Neural cell (in vitro differentiated cells): ENCODE results near the gene RAD51B. TPM values are rescaled to one million over a fixed set of nuclear protein-coding genes. Genes with fewer than 3 reads are reported as not detected.

Source experiments
- H2AFZ ChIP-seq: fragments of 200-600, 300-800 bp; sonication (generic), shearing (Covaris generic); 2 replicates; pipeline ENCODE4 v1.6.0; 2014; ENCODE audit warnings: low read depth, mild to moderate bottlenecking, antibody characterized with exemption, low read length, moderate library complexity
- H3F3A ChIP-seq: fragments of 200-600 bp; shearing (Covaris generic); 2 replicates; pipeline ENCODE4 v1.6.1; 2016; ENCODE audit warnings: mild to moderate bottlenecking, moderate library complexity, mixed read lengths, antibody characterized with exemption, low read length; ENCODE audit not compliant: insufficient read depth, poor library complexity, severe bottlenecking
- H3K27ac ChIP-seq: fragments of 200-600, 300-800 bp; sonication (generic), shearing (Covaris generic); 2 replicates; pipeline ENCODE4 v1.5.1; 2014; ENCODE audit warnings: mild to moderate bottlenecking, low read length, moderate library complexity
- H3K27me3 ChIP-seq: fragments of 300-800, 200-600 bp; sonication (generic), shearing (Covaris generic); 2 replicates; pipeline ENCODE4 v1.6.0; 2014; ENCODE audit warnings: mild to moderate bottlenecking, low read depth, low read length, moderate library complexity; ENCODE audit not compliant: insufficient read depth
- H3K36me3 ChIP-seq: fragments of 300-800, 200-600 bp; sonication (generic), shearing (Covaris generic); 2 replicates; pipeline ENCODE4 v1.5.1; 2014; ENCODE audit warnings: mild to moderate bottlenecking, antibody characterized with exemption, low read length, moderate library complexity; ENCODE audit not compliant: insufficient read depth
- H3K4me2 ChIP-seq: fragments of 300-800, 200-600 bp; sonication (generic), shearing (Covaris generic); 2 replicates; pipeline ENCODE4 v1.6.0; 2014; ENCODE audit warnings: mild to moderate bottlenecking, low read length
- H3K4me3 ChIP-seq: fragments of 300-800, 200-600 bp; sonication (generic), shearing (Covaris generic); 2 replicates; pipeline ENCODE4 v1.5.1; 2014; ENCODE audit warnings: mild to moderate bottlenecking, low read length, moderate library complexity
- H3K79me2 ChIP-seq: fragments of 200-600 bp; shearing (Covaris generic); replicated peaks from 2 replicates; pipeline ENCODE4 v1.6.0; 2014; ENCODE audit warnings: mild to moderate bottlenecking, low read length, moderate library complexity; ENCODE audit not compliant: insufficient read depth
- H3K9ac ChIP-seq: fragments of 300-800, 200-600 bp; sonication (generic), shearing (Covaris generic); 2 replicates; pipeline ENCODE4 v1.6.1; 2016; ENCODE audit warnings: mild to moderate bottlenecking, low read length, mixed read lengths
- H3K9me2 ChIP-seq: fragments of 200-600 bp; shearing (Covaris generic); 2 replicates; pipeline ENCODE4 v1.6.1; 2016; ENCODE audit warnings: mild to moderate bottlenecking, low read length, mixed read lengths; ENCODE audit not compliant: insufficient read depth
- H3K9me3 ChIP-seq: fragments of 200-600, 300-800 bp; sonication (generic), shearing (Covaris generic); 2 replicates; pipeline ENCODE4 v1.6.1; 2016; ENCODE audit warnings: mild to moderate bottlenecking, mixed run types, low read length, moderate library complexity, mixed read lengths
- H4K20me1 ChIP-seq: fragments of 200-600 bp; shearing (Covaris generic); 2 replicates; pipeline ENCODE4 v1.6.1; 2016; ENCODE audit warnings: mild to moderate bottlenecking, mixed run types; ENCODE audit not compliant: insufficient read depth
- EP300 ChIP-seq: fragments of 450-650 bp; conservative IDR thresholded peaks from 2 replicates; pipeline ENCODE4 v1.6.1; 2014; ENCODE audit warnings: antibody characterized with exemption, mild to moderate bottlenecking, moderate library complexity; ENCODE audit not compliant: poor library complexity, severe bottlenecking
- EZH2 ChIP-seq: fragments of 200-600, 300-800 bp; shearing (Covaris generic), sonication (generic); IDR thresholded peaks from 2 replicates; pipeline ENCODE4 v1.6.1; 2014; ENCODE audit warnings: antibody characterized with exemption, low read length, borderline replicate concordance, mild to moderate bottlenecking; ENCODE audit not compliant: insufficient read depth, poor library complexity, severe bottlenecking
- MXI1 ChIP-seq: fragments of 450-650 bp; conservative IDR thresholded peaks from 2 replicates; pipeline ENCODE4 v1.6.1; 2014; ENCODE audit warnings: antibody characterized with exemption, mild to moderate bottlenecking; ENCODE audit not compliant: poor library complexity, severe bottlenecking
- POLR2AphosphoS5 ChIP-seq: IDR thresholded peaks from 2 replicates; pipeline ENCODE4 v1.6.1; 2012
- RAD21 ChIP-seq: fragments of 450-650 bp; conservative IDR thresholded peaks from 2 replicates; pipeline ENCODE4 v1.6.1; 2014; ENCODE audit warnings: antibody characterized with exemption, mild to moderate bottlenecking, moderate library complexity
- SMC3 ChIP-seq: fragments of 450-650 bp; conservative IDR thresholded peaks from 2 replicates; pipeline ENCODE4 v1.6.1; 2014; ENCODE audit warnings: antibody characterized with exemption, mild to moderate bottlenecking, moderate library complexity; ENCODE audit not compliant: poor library complexity
- TAF1 ChIP-seq: IDR thresholded peaks from 2 replicates; pipeline ENCODE4 v1.6.1; 2012; ENCODE audit warnings: low read depth
- polyA plus RNA-seq: library from polyadenylated mRNA; depleted of rRNA; stranded (reverse); fragments of >200 nt; gene quantifications from 2 replicates; pipeline ENCODE4 v1.2.3, GENCODE V29; 2014
- TF ChIP-seq, protein P1 (sequence below): fragments of 450-650 bp; IDR thresholded peaks from 2 replicates; pipeline ENCODE4 v1.5.1; 2014; ENCODE audit warnings: antibody characterized with exemption, mild to moderate bottlenecking, moderate library complexity; ENCODE audit not compliant: poor library complexity, severe bottlenecking
- TF ChIP-seq, protein P2 (sequence below): IDR thresholded peaks from 2 replicates; pipeline ENCODE4 v1.6.1; 2012; ENCODE audit warnings: borderline replicate concordance

RAD51B gene
- polyA plus RNA-seq, 1 donor from 2014 or later: 3.1 TPM

DNA sequence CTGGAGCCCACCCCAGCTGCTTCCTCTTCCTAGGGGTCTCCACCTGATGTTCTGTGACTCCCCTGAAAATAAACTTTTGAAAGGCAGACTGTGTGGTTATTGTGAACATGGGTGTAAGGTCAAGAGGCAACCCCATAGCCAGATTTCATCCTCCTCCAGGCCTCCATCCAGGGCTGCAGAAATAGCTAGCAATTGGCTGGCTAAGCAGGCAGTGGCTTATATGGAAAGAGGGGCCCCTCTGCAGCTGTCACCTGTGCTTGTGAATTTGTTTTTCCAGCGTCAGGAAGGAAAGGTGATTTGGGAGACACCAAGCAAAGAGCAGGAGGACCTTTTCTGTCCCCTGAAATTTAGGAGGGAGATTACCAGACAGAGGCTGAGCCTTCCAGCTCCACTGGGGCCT is 917.5 kb downstream of the RAD51B start:
- H3K36me3 ChIP-seq: no peaks in the 10 kb centered on the region
- H3K9me2 ChIP-seq: no peaks in the 10 kb centered on the region
- H3K4me2 ChIP-seq: no peak overlapping the region
- H3K9me3 ChIP-seq: no peaks in the 10 kb centered on the region
- H3K27ac ChIP-seq: no peak overlapping the region
- H3K27me3 ChIP-seq: no peaks in the 10 kb centered on the region
- H3K4me3 ChIP-seq: no peak overlapping the region
- TF ChIP-seq EZH2: no peak
- no peak for TF ChIP-seq EP300
- no peak for TF ChIP-seq SMC3
- TF ChIP-seq RAD21: no peak
- TF ChIP-seq TAF1: no peak
- no peak for TF ChIP-seq MXI1
- TF ChIP-seq, protein P1, sequence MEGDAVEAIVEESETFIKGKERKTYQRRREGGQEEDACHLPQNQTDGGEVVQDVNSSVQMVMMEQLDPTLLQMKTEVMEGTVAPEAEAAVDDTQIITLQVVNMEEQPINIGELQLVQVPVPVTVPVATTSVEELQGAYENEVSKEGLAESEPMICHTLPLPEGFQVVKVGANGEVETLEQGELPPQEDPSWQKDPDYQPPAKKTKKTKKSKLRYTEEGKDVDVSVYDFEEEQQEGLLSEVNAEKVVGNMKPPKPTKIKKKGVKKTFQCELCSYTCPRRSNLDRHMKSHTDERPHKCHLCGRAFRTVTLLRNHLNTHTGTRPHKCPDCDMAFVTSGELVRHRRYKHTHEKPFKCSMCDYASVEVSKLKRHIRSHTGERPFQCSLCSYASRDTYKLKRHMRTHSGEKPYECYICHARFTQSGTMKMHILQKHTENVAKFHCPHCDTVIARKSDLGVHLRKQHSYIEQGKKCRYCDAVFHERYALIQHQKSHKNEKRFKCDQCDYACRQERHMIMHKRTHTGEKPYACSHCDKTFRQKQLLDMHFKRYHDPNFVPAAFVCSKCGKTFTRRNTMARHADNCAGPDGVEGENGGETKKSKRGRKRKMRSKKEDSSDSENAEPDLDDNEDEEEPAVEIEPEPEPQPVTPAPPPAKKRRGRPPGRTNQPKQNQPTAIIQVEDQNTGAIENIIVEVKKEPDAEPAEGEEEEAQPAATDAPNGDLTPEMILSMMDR: no peak
- TF ChIP-seq, protein P2, sequence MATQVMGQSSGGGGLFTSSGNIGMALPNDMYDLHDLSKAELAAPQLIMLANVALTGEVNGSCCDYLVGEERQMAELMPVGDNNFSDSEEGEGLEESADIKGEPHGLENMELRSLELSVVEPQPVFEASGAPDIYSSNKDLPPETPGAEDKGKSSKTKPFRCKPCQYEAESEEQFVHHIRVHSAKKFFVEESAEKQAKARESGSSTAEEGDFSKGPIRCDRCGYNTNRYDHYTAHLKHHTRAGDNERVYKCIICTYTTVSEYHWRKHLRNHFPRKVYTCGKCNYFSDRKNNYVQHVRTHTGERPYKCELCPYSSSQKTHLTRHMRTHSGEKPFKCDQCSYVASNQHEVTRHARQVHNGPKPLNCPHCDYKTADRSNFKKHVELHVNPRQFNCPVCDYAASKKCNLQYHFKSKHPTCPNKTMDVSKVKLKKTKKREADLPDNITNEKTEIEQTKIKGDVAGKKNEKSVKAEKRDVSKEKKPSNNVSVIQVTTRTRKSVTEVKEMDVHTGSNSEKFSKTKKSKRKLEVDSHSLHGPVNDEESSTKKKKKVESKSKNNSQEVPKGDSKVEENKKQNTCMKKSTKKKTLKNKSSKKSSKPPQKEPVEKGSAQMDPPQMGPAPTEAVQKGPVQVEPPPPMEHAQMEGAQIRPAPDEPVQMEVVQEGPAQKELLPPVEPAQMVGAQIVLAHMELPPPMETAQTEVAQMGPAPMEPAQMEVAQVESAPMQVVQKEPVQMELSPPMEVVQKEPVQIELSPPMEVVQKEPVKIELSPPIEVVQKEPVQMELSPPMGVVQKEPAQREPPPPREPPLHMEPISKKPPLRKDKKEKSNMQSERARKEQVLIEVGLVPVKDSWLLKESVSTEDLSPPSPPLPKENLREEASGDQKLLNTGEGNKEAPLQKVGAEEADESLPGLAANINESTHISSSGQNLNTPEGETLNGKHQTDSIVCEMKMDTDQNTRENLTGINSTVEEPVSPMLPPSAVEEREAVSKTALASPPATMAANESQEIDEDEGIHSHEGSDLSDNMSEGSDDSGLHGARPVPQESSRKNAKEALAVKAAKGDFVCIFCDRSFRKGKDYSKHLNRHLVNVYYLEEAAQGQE: no peak
- H3K79me2 ChIP-seq: no peaks in the 10 kb centered on the region
- no peaks in the 10 kb centered on the region for H3F3A ChIP-seq
- no peak overlapping the region for H2AFZ ChIP-seq
- H4K20me1 ChIP-seq: no peaks in the 10 kb centered on the region
- no peak overlapping the region for H3K9ac ChIP-seq

DNA sequence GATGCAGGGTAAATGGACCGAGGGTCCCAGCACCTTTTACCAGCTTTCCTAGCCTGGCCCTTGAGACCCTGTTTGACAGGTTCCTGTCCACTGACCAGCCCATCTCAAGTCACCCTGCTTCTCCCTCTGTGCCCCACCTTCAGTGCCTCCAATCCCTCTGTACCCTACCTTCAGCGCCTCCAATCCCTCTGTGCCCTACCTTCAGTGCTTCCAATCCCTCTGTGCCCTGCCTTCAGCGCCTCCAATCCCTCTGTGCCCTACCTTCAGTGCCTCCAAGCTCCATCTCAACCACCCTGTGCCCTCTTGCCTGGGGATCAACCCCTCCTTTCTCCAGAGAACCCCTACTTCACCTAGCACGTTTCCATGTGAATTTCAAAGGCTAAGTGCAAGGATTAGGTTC is 919.0 kb downstream of the RAD51B start:
- Histone ChIP-seq H4K20me1 (no peaks in the 10 kb centered on the region), H3K4me3 (no peak overlapping the region), H3K9me2 (no peaks in the 10 kb centered on the region), H3K27me3 (no peaks in the 10 kb centered on the region), H3K79me2 (no peaks in the 10 kb centered on the region), H3K9me3 (no peaks in the 10 kb centered on the region), H2AFZ (no peak overlapping the region), H3K27ac (no peak overlapping the region), H3K9ac (no peak overlapping the region), H3K36me3 (no peaks in the 10 kb centered on the region), H3K4me2 (no peak overlapping the region), H3F3A (no peaks in the 10 kb centered on the region)
- TF ChIP-seq, protein P2: no peak
- TF ChIP-seq SMC3 (no peak), RAD21 (no peak), MXI1 (no peak), TAF1 (no peak), EP300 (no peak), POLR2AphosphoS5 (no peak), EZH2 (no peak)
- TF ChIP-seq, protein P1: no peak
